LHCN-M2 (cell line): ENCODE results near the gene SMARCA2. TPM values are rescaled to one million over a fixed set of nuclear protein-coding genes. Genes with fewer than 3 reads are reported as not detected.
"Not testable (repeated sequence)": the region's sequence is repeated elsewhere in the genome, so short reads cannot be mapped to it uniquely, and the experiment has no call there.

Source experiments
- DNase-seq: peaks from one replicate; pipeline ENCODE4 v3.0.0-alpha.2; 2012; ENCODE audit warnings: low read depth
- total RNA-seq: library from RNA; depleted of rRNA; stranded (reverse); fragments of >200 nt; gene quantifications from 2 replicates; pipeline ENCODE4 v1.2.3, GENCODE V29; 2014

The SMARCA2 gene
- total RNA-seq, 1 experiment from 2014 or later = 65.1 TPM

DNA sequence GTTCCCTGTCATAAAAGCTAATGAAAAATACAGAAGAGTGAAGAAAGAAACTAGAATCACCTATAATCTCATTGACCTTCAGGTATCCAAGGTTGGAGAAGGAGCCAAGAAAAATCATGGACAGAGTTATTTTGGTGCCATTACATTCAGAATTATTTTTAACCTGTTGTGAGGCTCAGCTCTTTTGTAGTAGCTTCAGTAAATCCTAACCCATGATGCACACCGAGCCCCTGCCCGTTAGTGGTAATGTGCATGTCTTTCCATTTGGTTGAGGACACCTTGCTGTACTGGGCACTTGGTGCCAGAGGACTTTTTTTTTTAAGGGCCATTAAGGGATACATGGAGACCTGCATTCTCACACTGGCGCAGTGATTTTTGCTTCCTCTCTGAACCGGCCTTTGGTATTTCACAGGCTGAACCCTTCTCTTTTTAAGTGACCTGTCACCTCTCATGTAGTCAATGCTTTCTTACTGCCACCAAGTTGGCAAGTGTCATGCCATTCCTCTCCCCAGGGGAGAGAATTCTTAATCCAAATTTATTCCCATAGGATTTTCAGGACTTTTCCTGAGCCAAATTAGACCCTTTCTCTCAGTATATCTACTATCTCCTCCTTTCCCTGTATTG, 125.6 kb downstream of the SMARCA2 start:
- DNase-seq = no peak

DNA sequence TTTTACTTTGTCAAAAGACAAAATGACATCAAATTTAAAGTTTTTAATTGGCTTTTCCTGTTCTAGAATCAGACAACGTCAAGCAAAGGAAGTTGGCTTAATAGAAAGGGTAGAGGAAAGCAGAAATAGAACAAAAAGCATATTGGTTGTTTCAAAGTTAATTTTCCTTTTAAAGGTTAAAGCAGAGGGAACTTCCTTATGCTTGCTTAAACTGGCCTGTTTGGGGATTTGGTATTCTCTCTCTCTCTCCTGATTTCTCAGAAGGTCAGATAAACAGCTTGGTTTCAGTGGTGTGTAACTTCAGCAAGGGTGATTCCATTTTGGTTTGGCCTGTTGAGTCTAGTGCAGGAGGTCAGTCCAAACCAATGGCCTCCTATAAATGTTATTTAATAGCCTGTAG, 127.1 kb downstream of the SMARCA2 start:
- no peak for DNase-seq

- DNase-seq = no peak
Observed at GRCh38 chr9:2144619-2145018, 129.5 kb downstream of the SMARCA2 start.

DNA sequence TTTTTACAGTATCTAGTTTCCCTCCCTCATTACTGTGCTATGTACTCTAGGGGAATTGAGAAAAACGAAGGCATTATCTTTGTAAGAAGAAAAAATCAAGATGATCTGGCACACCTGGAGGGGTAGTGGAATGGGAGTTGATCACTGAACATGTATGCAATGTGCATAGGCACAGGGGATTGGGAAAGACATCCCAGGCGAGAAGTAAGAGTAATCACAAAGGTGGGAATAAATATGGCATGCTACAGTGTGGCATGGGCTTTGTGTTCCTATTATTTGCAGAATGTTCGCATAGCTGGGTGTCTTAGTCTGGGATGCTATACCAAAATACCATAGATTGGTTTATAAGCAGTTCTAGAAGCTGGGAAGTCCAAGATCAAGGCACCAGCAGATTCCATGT, 130.6 kb downstream of the SMARCA2 start:
- no peak for DNase-seq

GRCh38 chr9:2146700-2147099, 131.6 kb downstream of the SMARCA2 start:
- DNase-seq = not testable (repeated sequence)

DNA sequence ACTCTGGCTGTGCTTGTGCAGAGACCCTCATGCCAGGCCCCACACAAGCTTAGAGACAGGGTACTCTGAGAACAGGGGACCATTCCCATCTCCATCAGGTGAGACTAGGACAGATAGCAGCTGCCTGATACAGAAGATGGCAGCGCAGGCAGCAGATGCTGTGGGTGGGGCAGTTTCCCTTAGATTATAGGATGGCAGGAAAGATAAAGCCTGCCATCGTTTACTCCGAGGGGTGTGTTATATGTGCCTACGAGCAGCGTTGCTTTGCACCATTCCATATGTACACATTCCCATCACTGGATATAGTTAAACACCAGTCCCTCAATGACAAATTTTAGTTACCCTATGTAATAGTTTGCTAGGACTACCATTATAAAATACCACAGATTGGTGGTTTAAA, 135.2 kb downstream of the SMARCA2 start:
- no peak for DNase-seq

DNA sequence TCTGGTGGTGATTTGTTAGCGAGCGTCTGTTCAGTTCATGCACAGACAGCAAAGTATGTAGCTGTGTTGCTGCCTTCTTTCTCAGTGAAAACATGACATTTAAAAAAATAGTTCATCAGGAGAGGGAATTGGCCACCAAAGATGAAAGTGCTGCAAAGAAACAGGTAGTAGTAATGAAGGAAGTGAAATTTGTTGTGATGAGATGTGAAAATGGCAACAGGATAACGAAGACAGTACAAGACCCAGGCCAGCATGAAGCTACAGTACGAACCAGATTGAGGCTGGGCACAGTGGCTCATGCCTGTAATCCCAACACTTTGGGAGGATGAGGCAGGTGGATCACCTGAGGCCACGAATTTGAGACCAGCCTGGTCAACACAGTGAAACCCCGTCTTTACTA, 136.0 kb downstream of the SMARCA2 start:
- DNase-seq = no peak

- DNase-seq = no peak
Observed at GRCh38 chr9:2152966-2153629, 138.0 kb downstream of the SMARCA2 start.

DNA sequence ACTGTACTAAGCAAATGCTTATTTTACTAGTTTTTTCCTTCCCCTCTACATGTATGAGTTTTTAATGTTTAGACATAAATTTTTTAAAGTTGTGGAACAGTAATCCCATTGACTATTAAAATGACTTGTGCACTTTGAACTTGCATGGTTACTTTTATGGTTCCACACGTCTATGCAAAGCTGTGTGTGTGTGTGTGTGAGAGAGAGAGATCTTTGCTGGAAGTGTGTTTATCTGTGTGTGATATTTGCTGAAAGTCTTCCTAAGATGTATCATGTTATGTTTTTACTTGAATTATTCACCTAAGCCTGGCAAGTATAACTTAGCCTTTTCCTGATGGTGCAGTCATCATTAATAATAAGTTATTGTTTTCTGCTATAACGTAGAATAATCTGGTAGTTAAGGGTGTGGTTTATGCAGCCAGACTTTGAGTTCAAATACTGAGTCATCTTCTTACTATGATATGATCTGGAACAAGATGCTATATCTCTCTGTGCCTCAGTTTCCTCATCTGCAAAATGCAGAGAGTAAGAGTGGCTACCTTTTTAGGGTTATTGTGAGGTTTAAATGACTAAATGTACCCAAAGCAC, 138.6 kb downstream of the SMARCA2 start:
- DNase-seq = no peak

DNA sequence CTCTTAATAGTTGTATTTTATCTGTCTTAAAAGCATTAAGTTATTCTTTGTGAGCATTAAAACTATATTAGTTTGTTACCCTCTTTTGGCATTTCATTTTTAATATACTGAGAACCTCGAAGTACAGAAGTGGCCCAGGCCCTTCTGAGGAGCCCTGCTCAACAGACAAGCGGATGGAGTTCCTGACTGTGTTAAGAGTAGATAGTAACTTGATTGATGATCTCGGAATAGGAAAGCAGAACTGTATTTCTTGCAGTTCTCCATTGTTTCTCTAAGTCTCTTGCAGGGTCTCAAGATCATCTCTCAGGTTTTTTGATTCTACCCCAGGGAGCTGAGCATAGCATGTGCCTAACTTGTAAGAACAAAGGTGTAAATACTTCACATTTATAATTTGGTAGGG, 139.6 kb downstream of the SMARCA2 start:
- no peak for DNase-seq

- no peak for DNase-seq
Observed at GRCh38 chr9:2155966-2156365, 140.8 kb downstream of the SMARCA2 start.

GRCh38 chr9:2157277-2158110, 142.3 kb downstream of the SMARCA2 start:
- DNase-seq = peak; percentile 80

GRCh38 chr9:2158111-2158610, 143.0 kb downstream of the SMARCA2 start:
- DNase-seq = peak; percentile 87

DNA sequence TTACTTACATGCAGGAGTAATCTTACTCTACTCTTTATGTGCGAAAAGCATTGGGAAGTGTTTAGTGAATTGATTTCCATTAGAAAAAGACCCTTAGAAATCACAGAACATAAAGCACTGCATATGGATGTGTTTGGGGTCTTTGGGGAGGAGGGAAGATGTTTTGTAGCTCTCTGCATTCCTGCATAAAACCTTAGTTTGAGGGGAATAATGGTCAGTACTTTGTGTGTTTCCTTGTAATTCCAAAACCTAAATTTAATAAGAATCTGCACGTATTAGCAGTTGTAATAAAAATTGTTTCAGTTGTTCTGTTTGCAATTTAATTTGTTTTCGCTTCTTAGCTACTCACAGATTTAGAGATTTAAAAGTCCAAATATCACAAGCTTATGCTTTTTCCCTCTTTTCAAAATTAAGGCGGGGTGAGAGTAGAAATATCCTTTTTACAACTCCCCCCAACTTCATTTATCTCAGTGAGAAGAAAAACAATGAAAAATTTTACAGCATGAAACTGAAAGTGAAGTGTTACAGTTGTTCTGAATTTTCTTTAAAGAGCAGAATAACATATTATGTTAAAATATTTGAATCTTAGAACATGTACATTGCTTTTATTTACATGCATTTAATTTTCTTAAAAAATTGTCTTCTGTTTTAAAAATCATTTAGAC, 143.8 kb downstream of the SMARCA2 start:
- DNase-seq = peak; percentile 2

GRCh38 chr9:2159521-2160454, 144.6 kb downstream of the SMARCA2 start:
- peak; percentile 23 for DNase-seq

- DNase-seq = no peak
Observed at GRCh38 chr9:2161661-2162060, 146.5 kb downstream of the SMARCA2 start.

- DNase-seq = no peak
Observed at GRCh38 chr9:2163231-2163885, 148.2 kb downstream of the SMARCA2 start.

- DNase-seq = no peak
Observed at GRCh38 chr9:2164268-2164667, 149.1 kb downstream of the SMARCA2 start.

GRCh38 chr9:2166203-2166602, 151.1 kb downstream of the SMARCA2 start:
- DNase-seq = no peak

GRCh38 chr9:2169035-2169434, 153.9 kb downstream of the SMARCA2 start:
- DNase-seq = no peak
